ENCODE data around the gene CES3.

The CES3 gene

DNA sequence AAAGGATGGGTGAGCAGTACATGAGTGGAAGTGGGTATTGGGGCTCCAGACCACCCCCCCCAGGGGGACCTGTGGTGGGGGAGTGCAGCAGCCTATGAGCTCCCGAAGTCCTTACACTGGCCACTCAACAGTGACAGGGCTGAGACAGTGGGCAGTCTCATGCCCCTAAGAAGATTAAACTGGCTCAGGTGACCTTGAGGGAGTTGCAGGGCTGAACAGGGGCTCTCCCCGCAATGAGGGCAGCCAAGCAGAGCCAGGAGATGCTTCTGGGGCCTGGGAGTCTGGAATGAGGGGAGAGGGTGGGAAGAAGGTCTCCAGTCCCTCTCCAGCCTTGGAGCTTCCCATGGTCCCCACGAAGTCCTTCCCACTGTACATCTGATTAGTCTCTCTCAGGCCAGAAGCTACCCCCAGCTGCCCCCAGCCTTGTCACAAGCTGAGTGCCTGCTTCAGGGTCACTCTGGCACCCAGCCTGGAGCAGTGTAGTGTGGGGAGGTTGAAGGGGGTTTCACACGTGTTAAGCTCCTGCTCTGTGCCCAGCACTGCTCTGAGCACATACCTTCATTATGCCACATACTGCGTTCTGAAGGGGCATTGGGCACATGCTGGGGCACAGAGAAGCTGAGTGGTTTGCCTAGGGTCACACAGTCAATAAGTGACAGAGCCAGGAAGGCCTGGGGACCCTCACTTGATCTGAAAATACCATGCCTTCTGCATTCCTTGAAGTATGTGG, 41.3 kb upstream of the CES3 start:
- Histone ChIP-seq H3K4me3 (ENCODE audit: insufficient read depth, low read depth, low read length) (no peak overlapping the region), H3K36me3 (ENCODE audit: control insufficient read depth, insufficient read depth, low read length) (no peaks in the 10 kb centered on the region), H3K4me1 (ENCODE audit: control insufficient read depth, insufficient read depth, low read length) (no peaks in the 10 kb centered on the region), H3K27me3 (ENCODE audit: control insufficient read depth, insufficient read depth, low read length, poor library complexity, severe bottlenecking) (peaks cover 22% of the 10 kb centered on the region), H3K27ac (ENCODE audit: insufficient read depth, low read depth, low read length, poor library complexity, severe bottlenecking) (no peak overlapping the region), H3K9me3 (ENCODE audit: control insufficient read depth, low read length) (no peaks in the 10 kb centered on the region)
- 78 to 80% methylated on average over 5 of the region's 5 CpGs for WGBS, 2 experiments

DNA sequence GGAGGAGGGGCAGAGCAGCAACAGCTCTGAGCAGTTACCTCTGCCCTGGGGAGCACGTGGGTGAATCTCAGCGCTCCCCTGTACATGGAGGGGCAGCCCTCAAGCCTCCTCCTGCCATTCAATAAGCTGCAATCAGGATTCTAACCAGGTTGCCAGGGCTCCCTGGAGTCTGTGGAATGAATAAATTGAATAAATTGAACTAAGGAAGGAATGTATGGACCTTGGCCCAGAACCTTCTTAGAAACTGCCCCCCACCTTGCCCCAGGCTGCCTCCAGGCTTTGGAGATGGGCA, 40.8 kb upstream of the CES3 start:
- no peaks in the 10 kb centered on the region for H3K4me1 ChIP-seq (ENCODE audit: control insufficient read depth, insufficient read depth, low read length)
- no peaks in the 10 kb centered on the region for H3K36me3 ChIP-seq (ENCODE audit: control insufficient read depth, insufficient read depth, low read length)
- H3K27ac ChIP-seq (ENCODE audit: insufficient read depth, low read depth, low read length, poor library complexity, severe bottlenecking): no peak overlapping the region
- no peaks in the 10 kb centered on the region for H3K9me3 ChIP-seq (ENCODE audit: control insufficient read depth, low read length)
- WGBS, 2 experiments: 56 to 60% methylated on average over 2 of the region's 2 CpGs
- H3K27me3 ChIP-seq (ENCODE audit: control insufficient read depth, insufficient read depth, low read length, poor library complexity, severe bottlenecking): peaks cover 27% of the 10 kb centered on the region
- no peak overlapping the region for H3K4me3 ChIP-seq (ENCODE audit: insufficient read depth, low read depth, low read length)

DNA sequence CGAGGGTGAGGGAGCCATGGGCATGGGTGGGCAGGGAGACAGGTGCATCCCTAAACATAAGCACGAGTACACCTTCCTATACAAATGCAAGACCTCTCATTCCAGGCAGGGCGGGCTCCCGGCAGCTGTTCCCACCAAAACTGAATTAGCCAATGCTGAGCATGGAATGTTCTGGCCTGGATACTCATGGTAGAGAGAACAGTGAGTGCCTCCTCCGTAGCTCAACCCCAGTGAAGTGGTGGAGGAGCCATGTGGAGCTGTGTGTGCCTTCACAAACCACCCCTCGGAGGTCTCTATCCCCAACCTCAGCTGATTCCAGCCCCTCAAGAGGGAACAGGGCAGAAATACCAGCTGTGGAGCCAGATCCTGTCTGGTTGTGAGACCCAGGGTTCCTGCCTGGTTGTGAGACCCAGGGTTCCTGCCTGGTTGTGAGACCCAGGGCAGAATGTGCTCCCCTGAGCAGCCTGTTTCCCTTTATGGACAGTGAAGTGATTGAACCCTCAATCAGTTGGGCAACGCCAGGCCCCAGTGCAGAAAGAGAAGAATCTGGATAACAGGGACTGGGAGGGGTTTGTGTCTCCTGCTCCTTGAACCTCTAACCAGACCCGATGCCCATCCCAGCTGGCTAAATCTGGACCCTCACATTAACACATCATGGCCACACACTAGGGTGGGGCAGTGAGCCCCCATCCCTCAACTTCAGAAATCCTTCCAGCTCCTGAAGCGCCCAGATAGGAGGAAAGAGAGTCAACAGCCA, 40.0 kb upstream of the CES3 start:
- H3K4me1 ChIP-seq (ENCODE audit: control insufficient read depth, insufficient read depth, low read length): peaks cover 3% of the 10 kb centered on the region
- WGBS, 2 experiments: 86 to 88% methylated on average over 9 of the region's 9 CpGs
- no peaks in the 10 kb centered on the region for H3K36me3 ChIP-seq (ENCODE audit: control insufficient read depth, insufficient read depth, low read length)
- H3K4me3 ChIP-seq (ENCODE audit: insufficient read depth, low read depth, low read length): no peak overlapping the region
- peaks cover 35% of the 10 kb centered on the region for H3K27me3 ChIP-seq (ENCODE audit: control insufficient read depth, insufficient read depth, low read length, poor library complexity, severe bottlenecking)
- H3K9me3 ChIP-seq (ENCODE audit: control insufficient read depth, low read length): no peaks in the 10 kb centered on the region
- H3K27ac ChIP-seq (ENCODE audit: insufficient read depth, low read depth, low read length, poor library complexity, severe bottlenecking): no peak overlapping the region

DNA sequence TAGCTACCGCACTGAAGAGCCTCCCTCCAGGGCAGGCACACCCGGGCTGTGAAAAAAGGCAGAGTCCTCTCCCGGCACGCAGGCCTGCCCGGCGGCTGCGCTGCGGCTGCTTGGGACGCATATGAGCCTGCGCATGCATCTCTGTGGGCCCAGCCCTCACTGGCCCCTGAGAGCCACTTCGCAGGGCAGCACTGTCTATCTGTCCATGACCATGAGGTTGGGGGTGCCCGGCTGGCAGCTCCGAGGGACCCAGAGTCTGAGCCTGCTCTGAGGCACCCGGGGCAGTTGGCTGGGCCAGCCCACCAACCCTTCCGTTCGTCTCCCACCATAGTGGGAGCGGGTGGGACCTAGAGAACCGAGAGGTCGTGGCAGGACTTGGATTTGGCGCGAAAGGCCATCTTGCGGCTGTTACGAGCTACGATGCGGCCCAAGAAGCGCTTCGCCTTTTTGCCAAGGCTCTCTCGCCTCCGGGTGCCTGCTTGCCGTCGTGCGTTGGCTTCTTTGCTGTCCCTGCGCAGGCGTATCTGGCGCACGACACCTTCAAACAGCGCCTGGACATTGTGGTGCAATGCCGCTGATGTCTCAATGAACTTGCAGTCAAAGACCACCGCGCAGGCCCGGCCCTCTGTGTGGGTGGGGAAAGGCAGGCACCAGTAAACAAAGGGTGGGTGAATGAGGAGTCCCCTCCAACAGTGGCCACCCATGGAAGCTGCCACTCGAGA, 39.2 kb upstream of the CES3 start:
- Histone ChIP-seq H3K27me3 (ENCODE audit: control insufficient read depth, insufficient read depth, low read length, poor library complexity, severe bottlenecking) (peaks cover 43% of the 10 kb centered on the region), H3K4me3 (ENCODE audit: insufficient read depth, low read depth, low read length) (no peak overlapping the region), H3K4me1 (ENCODE audit: control insufficient read depth, insufficient read depth, low read length) (peaks cover 10% of the 10 kb centered on the region), H3K36me3 (ENCODE audit: control insufficient read depth, insufficient read depth, low read length) (no peaks in the 10 kb centered on the region), H3K27ac (ENCODE audit: insufficient read depth, low read depth, low read length, poor library complexity, severe bottlenecking) (no peak overlapping the region), H3K9me3 (ENCODE audit: control insufficient read depth, low read length) (no peaks in the 10 kb centered on the region)
- WGBS, 2 experiments: 93 to 94% methylated on average over 42 of the region's 42 CpGs

DNA sequence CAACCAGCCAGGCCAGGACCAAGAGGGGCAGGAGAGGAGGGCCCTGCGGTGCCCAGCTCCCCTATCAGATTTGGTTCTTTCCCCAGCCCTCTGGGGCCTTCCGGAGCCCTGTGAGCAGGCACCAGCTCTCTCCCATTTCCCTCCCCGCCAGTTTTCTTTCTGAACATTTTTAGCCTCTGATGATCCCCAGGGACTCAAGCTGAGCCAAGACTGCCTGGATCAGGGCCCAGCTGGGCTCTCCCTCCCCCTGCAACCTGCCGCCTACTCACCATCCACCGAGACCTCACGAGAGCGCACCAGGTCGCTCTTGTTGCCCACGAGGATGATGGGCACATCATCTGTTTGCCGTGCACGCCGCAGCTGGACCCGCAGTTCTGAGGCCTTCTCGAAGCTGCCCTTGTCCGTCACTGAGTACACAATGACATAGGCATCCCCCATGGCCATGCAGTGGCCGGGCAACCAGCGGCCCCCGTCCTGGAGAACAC, 37.8 kb upstream of the CES3 start:
- Histone ChIP-seq H3K9me3 (ENCODE audit: control insufficient read depth, low read length) (no peaks in the 10 kb centered on the region), H3K27me3 (ENCODE audit: control insufficient read depth, insufficient read depth, low read length, poor library complexity, severe bottlenecking) (peaks cover 49% of the 10 kb centered on the region), H3K4me3 (ENCODE audit: insufficient read depth, low read depth, low read length) (no peak overlapping the region), H3K27ac (ENCODE audit: insufficient read depth, low read depth, low read length, poor library complexity, severe bottlenecking) (no peak overlapping the region), H3K36me3 (ENCODE audit: control insufficient read depth, insufficient read depth, low read length) (no peaks in the 10 kb centered on the region), H3K4me1 (ENCODE audit: control insufficient read depth, insufficient read depth, low read length) (peaks cover 14% of the 10 kb centered on the region)
- WGBS, 2 experiments: 89 to 92% methylated on average over 18 of the region's 18 CpGs

DNA sequence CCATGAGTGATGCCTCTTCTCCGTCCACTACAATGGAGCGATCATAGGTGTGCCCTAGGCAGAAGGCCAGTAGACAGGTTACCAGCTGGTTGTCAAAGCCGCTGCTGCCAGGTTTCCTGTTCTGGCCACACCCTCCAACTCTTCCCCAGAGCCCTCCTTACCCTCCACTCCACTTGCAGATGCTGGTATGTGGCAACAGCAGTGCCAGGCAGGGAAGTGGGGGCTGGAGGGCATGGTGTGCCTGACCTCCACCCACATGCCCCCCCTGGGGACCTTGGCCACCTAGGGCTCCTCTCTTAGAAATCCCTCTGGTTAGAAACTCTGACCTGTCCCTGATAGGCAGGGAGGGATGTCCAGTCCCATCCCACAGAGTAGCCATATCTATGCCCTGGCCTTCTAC, 37.2 kb upstream of the CES3 start:
- no peak overlapping the region for H3K27ac ChIP-seq (ENCODE audit: insufficient read depth, low read depth, low read length, poor library complexity, severe bottlenecking)
- 88 to 93% methylated on average over 3 of the region's 3 CpGs for WGBS, 2 experiments

DNA sequence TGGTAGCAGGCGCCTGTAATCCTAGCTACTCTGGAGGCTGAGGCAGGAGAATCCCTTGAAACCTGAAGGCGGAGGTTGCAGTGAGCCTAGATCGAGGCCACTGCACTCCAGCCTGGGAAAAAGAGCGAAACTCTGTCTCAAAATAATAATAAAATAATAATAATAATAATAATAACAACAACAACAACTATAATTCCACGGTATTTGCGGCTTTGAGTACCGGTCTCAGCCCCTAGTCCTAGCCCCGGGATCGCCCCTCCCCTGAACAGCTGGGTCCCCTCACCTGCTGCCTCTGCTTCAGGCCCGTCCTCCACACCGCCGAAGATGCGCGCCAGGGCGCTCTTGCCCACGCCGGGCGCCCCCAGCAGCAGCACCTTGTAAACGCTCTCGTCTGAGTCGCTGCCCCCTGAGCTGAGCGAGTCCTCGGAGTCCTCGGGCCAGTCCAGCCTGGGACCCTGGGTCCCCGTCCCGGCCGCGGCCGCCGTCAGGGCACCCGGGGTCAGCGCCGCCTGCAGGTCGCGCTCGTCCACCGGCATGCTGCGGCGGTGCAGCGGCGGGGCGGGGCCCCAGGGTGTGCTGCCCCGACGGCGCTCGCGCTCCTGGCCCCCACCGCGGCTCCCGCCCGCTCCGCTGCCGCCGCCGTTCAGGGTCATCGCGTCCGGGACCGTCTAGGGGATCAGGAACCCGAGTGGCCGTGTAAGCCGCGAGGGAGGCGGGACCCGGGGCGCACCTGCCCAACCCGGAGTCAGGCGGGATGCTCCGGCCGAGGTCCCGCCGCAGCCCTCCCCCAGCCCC, 36.3 kb upstream of the CES3 start:
- 7 to 8% methylated on average over 71 of the region's 72 CpGs for WGBS, 2 experiments
- H3K9me3 ChIP-seq (ENCODE audit: control insufficient read depth, low read length): no peaks in the 10 kb centered on the region
- H3K27me3 ChIP-seq (ENCODE audit: control insufficient read depth, insufficient read depth, low read length, poor library complexity, severe bottlenecking): peaks cover 49% of the 10 kb centered on the region
- no peaks in the 10 kb centered on the region for H3K36me3 ChIP-seq (ENCODE audit: control insufficient read depth, insufficient read depth, low read length)
- H3K4me3 ChIP-seq (ENCODE audit: insufficient read depth, low read depth, low read length): peak overlapping the region; percentile 23
- H3K27ac ChIP-seq (ENCODE audit: insufficient read depth, low read depth, low read length, poor library complexity, severe bottlenecking): no peak overlapping the region
- H3K4me1 ChIP-seq (ENCODE audit: control insufficient read depth, insufficient read depth, low read length): peaks cover 14% of the 10 kb centered on the region

More for the DNA sequence above, 37.2 kb upstream of the CES3 start:
- Histone ChIP-seq H3K9me3 (ENCODE audit: control insufficient read depth, low read length) (no peaks in the 10 kb centered on the region), H3K4me1 (ENCODE audit: control insufficient read depth, insufficient read depth, low read length) (peaks cover 14% of the 10 kb centered on the region), H3K27me3 (ENCODE audit: control insufficient read depth, insufficient read depth, low read length, poor library complexity, severe bottlenecking) (peaks cover 49% of the 10 kb centered on the region), H3K4me3 (ENCODE audit: insufficient read depth, low read depth, low read length) (no peak overlapping the region), H3K36me3 (ENCODE audit: control insufficient read depth, insufficient read depth, low read length) (no peaks in the 10 kb centered on the region)

DNA sequence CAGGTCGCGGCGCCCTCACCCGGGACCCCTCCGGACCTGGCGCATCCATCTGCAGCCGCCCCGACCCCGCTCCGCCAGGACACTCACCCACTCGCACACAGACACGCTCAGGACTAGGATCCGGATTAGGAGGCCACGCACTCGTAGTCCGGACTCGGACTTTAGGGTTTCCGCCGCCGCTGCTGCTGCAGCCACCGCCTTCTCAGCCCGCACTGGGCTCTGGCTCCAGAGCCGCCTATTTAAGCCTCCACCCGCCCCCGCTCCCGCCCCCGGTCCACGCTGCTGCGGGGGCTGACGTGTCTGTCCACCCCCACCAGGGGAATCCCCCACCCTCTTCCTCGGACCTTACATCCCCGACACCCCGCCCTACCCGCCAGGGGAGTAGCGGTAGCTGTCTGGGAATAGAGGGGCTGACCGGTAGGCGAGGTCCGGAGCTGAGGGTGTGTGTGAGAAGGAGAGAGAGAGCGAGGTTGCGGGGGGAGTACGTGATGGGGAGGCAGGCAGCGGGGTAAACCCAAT, 35.7 kb upstream of the CES3 start, which contains the start of gene RRAD:
RRAD (minus strand) TSS at position 214 of the 519 bp plus-strand sequence. CDS start 356 bp downstream, outside the sequence.
- H3K4me3 ChIP-seq (ENCODE audit: insufficient read depth, low read depth, low read length): peak within 1 kb of the TSS; percentile 23
- H3K4me1 ChIP-seq (ENCODE audit: control insufficient read depth, insufficient read depth, low read length): peaks cover 14% of the 10 kb centered on the region
- H3K27me3 ChIP-seq (ENCODE audit: control insufficient read depth, insufficient read depth, low read length, poor library complexity, severe bottlenecking): peaks cover 49% of the 10 kb centered on the region
- no peaks in the 10 kb centered on the region for H3K36me3 ChIP-seq (ENCODE audit: control insufficient read depth, insufficient read depth, low read length)
- WGBS, 2 experiments: 6 to 7% methylated on average over 35 to 42 of the region's 42 CpGs
- H3K9me3 ChIP-seq (ENCODE audit: control insufficient read depth, low read length): no peaks in the 10 kb centered on the region
- no peak within 1 kb of the TSS for H3K27ac ChIP-seq (ENCODE audit: insufficient read depth, low read depth, low read length, poor library complexity, severe bottlenecking)

DNA sequence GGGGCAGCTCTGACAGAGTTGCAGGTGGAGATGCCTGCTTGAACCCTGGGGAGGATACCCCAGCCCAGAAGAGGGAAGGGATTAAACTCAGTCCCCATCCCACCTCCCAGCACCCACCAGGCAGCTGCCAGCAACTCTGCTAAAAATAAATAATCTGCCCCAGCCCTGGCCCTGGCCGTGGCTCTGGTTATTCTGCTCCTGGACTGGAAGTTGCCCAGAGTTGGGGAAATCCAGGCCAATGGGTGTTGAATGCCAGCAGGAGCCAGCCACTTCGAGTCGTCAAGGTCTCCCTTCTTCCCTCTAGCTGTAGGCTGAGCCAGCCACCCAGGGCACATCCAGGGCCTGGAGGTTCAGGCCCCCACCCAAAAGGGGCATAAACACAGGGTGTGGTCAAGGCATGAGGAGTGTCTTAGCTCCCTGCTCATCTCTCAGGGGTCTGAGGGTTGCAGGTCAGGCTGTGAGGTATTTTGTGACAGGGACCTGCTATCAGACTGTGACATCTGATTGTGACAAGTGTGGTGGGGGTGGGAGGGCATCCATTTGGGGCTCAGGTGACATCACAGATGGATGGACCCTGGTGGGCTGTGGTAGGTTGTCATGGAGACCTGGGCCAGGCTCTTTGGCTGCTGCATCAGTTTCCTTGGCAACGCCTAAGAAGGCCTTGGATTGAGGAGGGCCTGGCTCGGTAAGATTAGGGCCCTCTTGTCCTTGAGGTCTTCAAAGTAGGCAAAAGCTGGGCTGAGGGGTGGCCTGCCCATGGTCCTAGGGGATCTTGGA, 34.7 kb upstream of the CES3 start:
- peaks cover 14% of the 10 kb centered on the region for H3K4me1 ChIP-seq (ENCODE audit: control insufficient read depth, insufficient read depth, low read length)
- no peaks in the 10 kb centered on the region for H3K36me3 ChIP-seq (ENCODE audit: control insufficient read depth, insufficient read depth, low read length)
- no peak overlapping the region for H3K4me3 ChIP-seq (ENCODE audit: insufficient read depth, low read depth, low read length)
- 74 to 83% methylated on average over 5 of the region's 5 CpGs for WGBS, 2 experiments
- H3K27me3 ChIP-seq (ENCODE audit: control insufficient read depth, insufficient read depth, low read length, poor library complexity, severe bottlenecking): peaks cover 49% of the 10 kb centered on the region
- no peaks in the 10 kb centered on the region for H3K9me3 ChIP-seq (ENCODE audit: control insufficient read depth, low read length)
- no peak overlapping the region for H3K27ac ChIP-seq (ENCODE audit: insufficient read depth, low read depth, low read length, poor library complexity, severe bottlenecking)

Measured in ectodermal cell (in vitro differentiated cells).